ENCODE data around the gene SPATA31A3.
"Not testable (repeated sequence)": the region's sequence is repeated elsewhere in the genome, so short reads cannot be mapped to it uniquely, and the experiment has no call there.

DNA sequence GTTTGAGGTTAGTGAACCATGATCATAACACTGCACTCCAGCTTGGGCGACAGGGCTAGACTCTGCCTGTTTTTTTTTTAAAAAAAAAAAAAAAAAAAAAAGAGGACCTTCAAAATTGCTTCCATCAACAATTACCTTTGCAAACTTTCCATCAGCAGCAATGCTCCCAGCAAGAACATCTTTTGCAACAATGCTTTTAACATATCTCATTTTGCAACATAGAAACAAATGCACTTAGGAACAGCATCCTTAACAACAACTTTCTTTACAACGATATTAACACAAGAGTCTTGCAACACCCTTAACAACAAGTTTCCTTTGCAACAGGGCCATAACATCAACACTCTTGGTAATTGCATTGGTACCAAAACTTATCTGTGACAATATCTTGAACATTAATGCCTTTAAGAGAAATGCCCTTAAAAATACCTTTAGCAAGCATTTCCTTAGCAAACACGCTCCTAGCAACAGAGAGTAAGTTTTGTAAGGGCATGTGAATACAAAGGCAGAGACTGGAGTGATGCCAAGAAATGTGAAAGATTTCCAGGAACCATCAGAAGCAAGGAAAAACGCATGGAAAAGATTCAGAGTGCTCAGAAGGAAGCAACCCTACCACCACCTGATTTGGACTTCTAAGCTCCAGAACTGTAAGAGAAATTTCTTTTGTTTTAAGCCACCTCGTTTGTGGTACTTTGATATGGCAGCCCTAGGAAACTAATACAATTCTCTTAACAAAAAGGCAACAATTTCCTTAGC lies 49.8 kb downstream of the SPATA31A3 start:
- TF ChIP-seq, protein P1, sequence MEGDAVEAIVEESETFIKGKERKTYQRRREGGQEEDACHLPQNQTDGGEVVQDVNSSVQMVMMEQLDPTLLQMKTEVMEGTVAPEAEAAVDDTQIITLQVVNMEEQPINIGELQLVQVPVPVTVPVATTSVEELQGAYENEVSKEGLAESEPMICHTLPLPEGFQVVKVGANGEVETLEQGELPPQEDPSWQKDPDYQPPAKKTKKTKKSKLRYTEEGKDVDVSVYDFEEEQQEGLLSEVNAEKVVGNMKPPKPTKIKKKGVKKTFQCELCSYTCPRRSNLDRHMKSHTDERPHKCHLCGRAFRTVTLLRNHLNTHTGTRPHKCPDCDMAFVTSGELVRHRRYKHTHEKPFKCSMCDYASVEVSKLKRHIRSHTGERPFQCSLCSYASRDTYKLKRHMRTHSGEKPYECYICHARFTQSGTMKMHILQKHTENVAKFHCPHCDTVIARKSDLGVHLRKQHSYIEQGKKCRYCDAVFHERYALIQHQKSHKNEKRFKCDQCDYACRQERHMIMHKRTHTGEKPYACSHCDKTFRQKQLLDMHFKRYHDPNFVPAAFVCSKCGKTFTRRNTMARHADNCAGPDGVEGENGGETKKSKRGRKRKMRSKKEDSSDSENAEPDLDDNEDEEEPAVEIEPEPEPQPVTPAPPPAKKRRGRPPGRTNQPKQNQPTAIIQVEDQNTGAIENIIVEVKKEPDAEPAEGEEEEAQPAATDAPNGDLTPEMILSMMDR (conservative IDR thresholded peaks at IDR 0.05; ENCODE audit: low read depth, low read length), result not testable (repeated sequence)
- not testable (repeated sequence) for TF ChIP-seq EZH2 (IDR thresholded peaks at IDR 0.05; ENCODE audit: borderline replicate concordance, low read depth, low read length, poor library complexity, severe bottlenecking)
